SK-N-MC (cell line): ENCODE data around the gene PVRIG.
"Not testable (repeated sequence)": the region's sequence is repeated elsewhere in the genome, so short reads cannot be mapped to it uniquely, and the experiment has no call there.

Experiments used
- DNase-seq: peaks from one replicate; pipeline ENCODE4 v3.0.0-alpha.2; 2011; ENCODE audit warnings: low read depth, low spot score
- H3K27ac ChIP-seq: fragments of 200-600 bp; sonication (generic); 2 replicates; pipeline ENCODE4 v1.5.1; 2016; ENCODE audit warnings: mixed run types
- H3K36me3 ChIP-seq: fragments of 200-600 bp; sonication (generic); 2 replicates; pipeline ENCODE4 v1.6.1; 2017; ENCODE audit warnings: antibody characterized with exemption, low read length, mixed read lengths; ENCODE audit not compliant: insufficient read depth
- H3K4me3 ChIP-seq: fragments of 200-600 bp; sonication (generic); 2 replicates; pipeline ENCODE4 v1.5.1; 2016
- H3K9ac ChIP-seq: fragments of 200-600 bp; sonication (generic); 2 replicates; pipeline ENCODE4 v1.8.0; 2017; ENCODE audit warnings: mixed run types, mixed read lengths; ENCODE audit not compliant: insufficient read length
- H3K9me3 ChIP-seq: fragments of 200-600 bp; sonication (generic); 2 replicates; pipeline ENCODE4 v1.6.1; 2017; ENCODE audit warnings: low read depth, mild to moderate bottlenecking, antibody characterized with exemption, low read length, moderate library complexity, mixed read lengths
- EZH2 ChIP-seq: fragments of 200-600 bp; sonication (generic); IDR thresholded peaks from one replicate; pipeline ENCODE4 v1.6.1; 2017; ENCODE audit warnings: antibody characterized with exemption
- FOXP2 ChIP-seq: optimal IDR thresholded peaks from 2 replicates; pipeline ENCODE3; 2011; ENCODE audit warnings: mild to moderate bottlenecking, moderate library complexity; ENCODE audit not compliant: insufficient read depth; ENCODE audit errors: extremely low read length, control extremely low read depth
- POLR2AphosphoS5 ChIP-seq: IDR thresholded peaks from 2 replicates; pipeline ENCODE4 v1.6.1; 2012; ENCODE audit warnings: mild to moderate bottlenecking, low read depth, low read length, borderline replicate concordance

The PVRIG gene

GRCh38 chr7:100267648-100268047 lies 47.9 kb downstream of the PVRIG start:
- Histone ChIP-seq H3K4me3 (no peak overlapping the region), H3K27ac (no peak overlapping the region), H3K9ac (no peak overlapping the region), H3K36me3 (no peaks in the 10 kb centered on the region), H3K9me3 (no peaks in the 10 kb centered on the region)
- no peak for DNase-seq
- no peak for TF ChIP-seq POLR2AphosphoS5
- TF ChIP-seq EZH2: no peak
- TF ChIP-seq FOXP2: no peak

GRCh38 chr7:100268882-100269281 lies 49.1 kb downstream of the PVRIG start:
- H3K9ac ChIP-seq, DNase-seq, H3K9me3 ChIP-seq, H3K27ac ChIP-seq, H3K36me3 ChIP-seq, H3K4me3 ChIP-seq: not testable (repeated sequence)

- H3K4me3 ChIP-seq, H3K36me3 ChIP-seq, DNase-seq, H3K27ac ChIP-seq, H3K9ac ChIP-seq, H3K9me3 ChIP-seq: not testable (repeated sequence)
Observed at GRCh38 chr7:100269306-100270045, 49.7 kb downstream of the PVRIG start.

- not testable (repeated sequence) for DNase-seq, H3K9ac ChIP-seq, H3K9me3 ChIP-seq, H3K36me3 ChIP-seq, H3K27ac ChIP-seq
- H3K4me3 ChIP-seq: peak overlapping the region; percentile 80
Observed at GRCh38 chr7:100270046-100270918, 50.5 kb downstream of the PVRIG start.
